HG02981 (cell line): ENCODE measurements around the gene ISY1.
"Not testable (repeated sequence)": the region's sequence is repeated elsewhere in the genome, so short reads cannot be mapped to it uniquely, and the experiment has no call there.

Experiments
- ATAC-seq: cut with Tn5 transposase; IDR thresholded peaks from one replicate; pipeline ENCODE4 v1.9.1; 2021; ENCODE audit warnings: mild to moderate bottlenecking, moderate library complexity; ENCODE audit not compliant: unreplicated experiment

ISY1 gene

GRCh38 chr3:129095285-129095684 is 65.6 kb downstream of the ISY1 start:
- ATAC-seq: no peak

- not testable (repeated sequence) for ATAC-seq
Measured at GRCh38 chr3:129088312-129088711, 72.6 kb downstream of the ISY1 start.

GRCh38 chr3:129087904-129088303 is 73.0 kb downstream of the ISY1 start:
- ATAC-seq: peak; percentile 66

- ATAC-seq: no peak
Measured at GRCh38 chr3:129087138-129087702, 73.6 kb downstream of the ISY1 start.

- no peak for ATAC-seq
Measured at GRCh38 chr3:129085818-129086217, 75.0 kb downstream of the ISY1 start.

GRCh38 chr3:129085165-129085715 is 75.6 kb downstream of the ISY1 start:
- ATAC-seq: no peak

- no peak for ATAC-seq
Measured at GRCh38 chr3:129084501-129084900, 76.4 kb downstream of the ISY1 start.

- ATAC-seq: no peak
Measured at GRCh38 chr3:129082026-129082425, 78.8 kb downstream of the ISY1 start.

GRCh38 chr3:129081503-129081902 is 79.4 kb downstream of the ISY1 start:
- no peak for ATAC-seq

GRCh38 chr3:129078510-129078909 is 82.4 kb downstream of the ISY1 start:
- ATAC-seq: no peak
